Fibroblast of lung (primary cell): ENCODE measurements around the gene SORCS2. TPM values are rescaled to one million over a fixed set of nuclear protein-coding genes. Genes with fewer than 3 reads are reported as not detected.

Experiments used
- DNase-seq, 2 donors: peaks; one replicate each; pipeline versions ENCODE4 v3.0.0 to v3.0.0-alpha.2; 2010; ENCODE audit warnings: low read depth in 2 of 2
- H2AFZ ChIP-seq: 2 replicates; pipeline ENCODE4 v1.5.1; 2012; ENCODE audit warnings: low read length, control low read depth, inconsistent platforms
- H3K27ac ChIP-seq: 2 replicates; pipeline ENCODE4 v1.5.1; 2011; ENCODE audit warnings: low read length, control low read depth; ENCODE audit not compliant: insufficient read depth
- H3K27me3 ChIP-seq: 2 replicates; pipeline ENCODE4 v1.5.1; 2011; ENCODE audit warnings: mild to moderate bottlenecking, low read length; ENCODE audit not compliant: control insufficient read depth, insufficient read depth
- H3K36me3 ChIP-seq: 2 replicates; pipeline ENCODE4 v1.5.1; 2011; ENCODE audit warnings: low read length; ENCODE audit not compliant: control insufficient read depth, insufficient read depth
- H3K4me1 ChIP-seq: 2 replicates; pipeline ENCODE4 v1.5.1; 2011; ENCODE audit warnings: low read length; ENCODE audit not compliant: control insufficient read depth, insufficient read depth; ENCODE audit errors: extremely low read depth
- H3K4me2 ChIP-seq: 2 replicates; pipeline ENCODE4 v1.5.1; 2011; ENCODE audit warnings: low read length, control low read depth; ENCODE audit not compliant: insufficient read depth; ENCODE audit errors: extremely low read depth
- H3K4me3 ChIP-seq, 4 experiments: fragments of 200-600 bp in 1 of 4; sonication (generic) in 1 of 4; replicated peaks in 1 of 4; 2 replicates each; pipeline ENCODE4 v1.5.1; 2011 to 2016; ENCODE audit warnings: low read length in 4 of 4, low read depth in 3 of 4, mild to moderate bottlenecking in 3 of 4, control low read depth in 2 of 4, inconsistent platforms in 1 of 4, mixed read lengths in 1 of 4; ENCODE audit not compliant: insufficient read depth in 1 of 4; ENCODE audit errors: control extremely low read depth in 1 of 4
- H3K79me2 ChIP-seq: 2 replicates; pipeline ENCODE4 v1.5.1; 2012; ENCODE audit warnings: mild to moderate bottlenecking, low read length, inconsistent platforms; ENCODE audit not compliant: control insufficient read depth, insufficient read depth
- H3K9ac ChIP-seq: 2 replicates; pipeline ENCODE4 v1.5.1; 2011; ENCODE audit warnings: mild to moderate bottlenecking, low read length, control low read depth; ENCODE audit not compliant: insufficient read depth
- H3K9me3 ChIP-seq: 2 replicates; pipeline ENCODE4 v1.5.1; 2012; ENCODE audit warnings: low read depth, low read length; ENCODE audit not compliant: control insufficient read depth, insufficient read depth
- H4K20me1 ChIP-seq: 2 replicates; pipeline ENCODE4 v1.5.1; 2011; ENCODE audit warnings: low read length; ENCODE audit not compliant: control insufficient read depth, insufficient read depth; ENCODE audit errors: extremely low read depth
- EZH2 ChIP-seq: IDR thresholded peaks from 2 replicates; pipeline ENCODE4 v1.5.1; 2012; ENCODE audit warnings: low read length, control low read depth, mild to moderate bottlenecking; ENCODE audit errors: missing control alignments
- polyA plus RNA-seq, 2 donors: library from polyadenylated mRNA; depleted of rRNA in 1 of 2; stranded (reverse) in 1 of 2; unstranded in 1 of 2; fragments of >200 nt; gene quantifications; 2 replicates each; pipeline ENCODE4 v1.2.1, GENCODE V29; 2011 to 2012; ENCODE audit warnings: missing spikeins in 1 of 2
- total RNA-seq: library from RNA; depleted of rRNA; stranded (reverse); fragments of >200 nt; gene quantifications from 2 replicates; pipeline ENCODE4 v1.2.1, GENCODE V29; 2014
- TF ChIP-seq, protein P1 (sequence below), 2 donors: IDR thresholded peaks in 1 of 2; conservative IDR thresholded peaks in 1 of 2; 1 replicate in 1 of 2; 2 replicates in 1 of 2; pipeline ENCODE4 v1.5.1; 2011 to 2012; ENCODE audit warnings: low read length in 2 of 2, control low read depth in 1 of 2, inconsistent platforms in 1 of 2, low read depth in 1 of 2, mild to moderate bottlenecking in 1 of 2

Gene SORCS2
- total and polyA plus RNA-seq, 2 donors (not counting 1 experiment from before 2014, with no cell fraction given), result 0.17 to 0.41 TPM

DNA sequence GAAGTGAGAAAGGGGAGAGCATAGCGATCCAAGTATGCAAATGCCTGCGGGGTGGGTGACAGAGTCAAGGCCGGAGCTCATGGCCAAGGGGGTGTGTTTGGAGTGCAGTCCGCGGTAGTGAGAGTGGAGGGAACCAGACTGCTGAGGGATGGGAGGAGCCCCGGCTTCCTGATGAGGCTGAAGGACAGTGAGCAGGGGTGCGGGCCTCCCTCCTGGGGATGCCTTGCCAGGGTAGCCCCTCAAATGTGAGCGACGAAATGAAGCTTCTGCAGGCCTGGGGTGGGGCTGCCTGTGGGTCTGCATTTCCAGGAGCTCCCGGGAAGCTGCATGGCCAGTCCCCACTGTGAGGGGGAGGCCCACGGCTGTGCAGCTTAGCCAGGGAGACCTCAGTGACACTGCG, 197.4 kb downstream of the SORCS2 start:
- Histone ChIP-seq H3K36me3 (no peaks in the 10 kb centered on the region), H4K20me1 (no peaks in the 10 kb centered on the region), H3K4me3 (no peak overlapping the region), H3K4me2 (no peak overlapping the region), H3K9me3 (no peaks in the 10 kb centered on the region), H3K9ac (no peak overlapping the region), H3K27ac (no peak overlapping the region), H3K79me2 (no peaks in the 10 kb centered on the region), H3K4me1 (no peaks in the 10 kb centered on the region), H3K27me3 (no peaks in the 10 kb centered on the region), H2AFZ (no peak overlapping the region)
- TF ChIP-seq, protein P1, sequence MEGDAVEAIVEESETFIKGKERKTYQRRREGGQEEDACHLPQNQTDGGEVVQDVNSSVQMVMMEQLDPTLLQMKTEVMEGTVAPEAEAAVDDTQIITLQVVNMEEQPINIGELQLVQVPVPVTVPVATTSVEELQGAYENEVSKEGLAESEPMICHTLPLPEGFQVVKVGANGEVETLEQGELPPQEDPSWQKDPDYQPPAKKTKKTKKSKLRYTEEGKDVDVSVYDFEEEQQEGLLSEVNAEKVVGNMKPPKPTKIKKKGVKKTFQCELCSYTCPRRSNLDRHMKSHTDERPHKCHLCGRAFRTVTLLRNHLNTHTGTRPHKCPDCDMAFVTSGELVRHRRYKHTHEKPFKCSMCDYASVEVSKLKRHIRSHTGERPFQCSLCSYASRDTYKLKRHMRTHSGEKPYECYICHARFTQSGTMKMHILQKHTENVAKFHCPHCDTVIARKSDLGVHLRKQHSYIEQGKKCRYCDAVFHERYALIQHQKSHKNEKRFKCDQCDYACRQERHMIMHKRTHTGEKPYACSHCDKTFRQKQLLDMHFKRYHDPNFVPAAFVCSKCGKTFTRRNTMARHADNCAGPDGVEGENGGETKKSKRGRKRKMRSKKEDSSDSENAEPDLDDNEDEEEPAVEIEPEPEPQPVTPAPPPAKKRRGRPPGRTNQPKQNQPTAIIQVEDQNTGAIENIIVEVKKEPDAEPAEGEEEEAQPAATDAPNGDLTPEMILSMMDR (conservative IDR thresholded peaks at IDR 0.05 in 1 of 2, IDR thresholded peaks at IDR 0.05 in 1 of 2; ENCODE audit: low read depth in 1 of 2, low read length in 2 of 2), result no peak
- DNase-seq, result no peak

DNA sequence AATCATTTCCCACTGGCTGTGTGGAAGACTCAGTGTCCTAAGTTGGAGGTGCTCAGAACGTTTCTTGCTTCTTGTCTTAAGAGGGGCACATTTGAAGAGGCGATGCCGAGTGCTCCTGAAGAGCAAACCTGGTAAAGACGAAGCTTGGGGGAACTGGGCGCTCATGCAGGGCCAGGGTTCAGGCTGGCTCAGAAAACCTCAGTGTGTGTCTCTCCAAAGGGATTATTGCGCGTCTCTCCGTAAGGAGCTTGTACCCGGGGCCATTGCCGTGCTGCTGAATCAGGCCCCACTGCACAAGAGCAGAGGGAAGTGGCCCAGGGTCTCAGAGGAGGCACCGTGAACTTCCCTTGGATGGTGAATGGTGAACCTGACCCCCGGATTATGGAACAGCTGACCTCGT, 198.0 kb downstream of the SORCS2 start:
- TF ChIP-seq, protein P1 (conservative IDR thresholded peaks at IDR 0.05 in 1 of 2, IDR thresholded peaks at IDR 0.05 in 1 of 2; ENCODE audit: low read depth in 1 of 2, low read length in 2 of 2), result no peak
- TF ChIP-seq EZH2, result no peak
- Histone ChIP-seq H3K4me2 (no peak overlapping the region), H3K27ac (no peak overlapping the region), H3K36me3 (no peaks in the 10 kb centered on the region), H3K9ac (no peak overlapping the region), H3K9me3 (no peaks in the 10 kb centered on the region), H4K20me1 (no peaks in the 10 kb centered on the region), H3K4me1 (no peaks in the 10 kb centered on the region), H3K79me2 (no peaks in the 10 kb centered on the region), H3K4me3 (no peak overlapping the region), H2AFZ (no peak overlapping the region), H3K27me3 (no peaks in the 10 kb centered on the region)
- DNase-seq, result no peak

DNA sequence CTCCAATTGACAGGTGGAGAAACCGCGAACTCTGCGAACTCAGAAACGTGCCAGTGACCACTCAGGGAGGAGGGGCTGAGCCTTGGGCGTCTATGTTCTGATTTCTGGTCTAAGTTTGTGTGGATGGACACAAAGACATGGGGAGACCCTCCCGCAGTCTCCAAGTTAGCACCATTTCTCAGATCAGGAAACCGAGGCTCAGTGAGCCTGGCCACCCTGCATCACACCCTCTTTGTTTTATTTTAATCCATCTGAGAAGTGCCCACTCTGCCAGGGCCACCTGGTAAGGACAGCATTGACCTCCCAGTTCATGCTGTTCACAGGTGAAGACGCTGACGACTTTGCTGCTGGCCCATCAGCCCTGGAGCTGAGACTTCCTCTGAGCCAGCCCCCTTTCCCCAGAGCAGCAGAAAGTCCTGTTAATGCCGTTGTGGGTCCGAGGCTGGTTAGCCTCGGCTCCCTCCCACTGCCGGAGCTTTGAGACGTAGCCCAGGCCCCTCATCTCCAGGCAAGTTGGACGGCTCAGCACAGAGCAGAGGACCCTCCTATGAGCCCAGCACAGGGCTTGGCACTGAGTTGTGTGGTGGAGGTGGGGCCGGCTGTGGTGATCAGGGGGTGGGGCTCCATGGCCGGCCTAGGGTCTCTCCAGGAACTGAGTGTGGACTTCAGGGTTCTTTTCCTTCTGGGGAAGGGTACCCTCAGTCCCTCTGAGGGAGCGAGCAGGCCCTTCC, 198.7 kb downstream of the SORCS2 start:
- H3K9ac ChIP-seq, result no peak overlapping the region
- no peaks in the 10 kb centered on the region for H4K20me1 ChIP-seq
- TF ChIP-seq, protein P1 (conservative IDR thresholded peaks at IDR 0.05 in 1 of 2, IDR thresholded peaks at IDR 0.05 in 1 of 2; ENCODE audit: low read depth in 1 of 2, low read length in 2 of 2), result no peak
- no peak for TF ChIP-seq EZH2
- H3K9me3 ChIP-seq, result no peaks in the 10 kb centered on the region
- no peak overlapping the region for H3K27ac ChIP-seq
- no peak for DNase-seq
- no peaks in the 10 kb centered on the region for H3K36me3 ChIP-seq
- H3K4me1 ChIP-seq, result no peaks in the 10 kb centered on the region
- no peaks in the 10 kb centered on the region for H3K79me2 ChIP-seq
- no peak overlapping the region for H2AFZ ChIP-seq
- no peaks in the 10 kb centered on the region for H3K27me3 ChIP-seq
- no peak overlapping the region for H3K4me2 ChIP-seq
- H3K4me3 ChIP-seq, result no peak overlapping the region
